Adrenal gland (tissue), 12 donors: ENCODE measurements around the gene GGTLC3. TPM values are rescaled to one million over a fixed set of nuclear protein-coding genes. Genes with fewer than 3 reads are reported as not detected.
"Not testable (repeated sequence)": the region's sequence is repeated elsewhere in the genome, so short reads cannot be mapped to it uniquely, and the experiment has no call there.

Experiments
- DNase-seq, 7 donors: peaks; one replicate each; pipeline ENCODE4 v3.0.0-alpha.2; 2019 to 2020
- H3K27ac ChIP-seq, 5 donors: fragments of 200-600 bp; sonication (generic) in 4 of 5; 1 replicate in 3 of 5; 2 replicates in 2 of 5; pipeline versions ENCODE4 v1.5.1 to v1.8.0; 2016 to 2020; ENCODE audit warnings: mild to moderate bottlenecking in 1 of 5
- H3K27me3 ChIP-seq: fragments of 200-600 bp; 2 replicates; pipeline ENCODE4 v1.8.0; 2021
- H3K36me3 ChIP-seq, 2 donors: fragments of 200-600 bp; replicated peaks in 1 of 2; 1 replicate in 1 of 2; 2 replicates in 1 of 2; pipeline versions ENCODE4 v1.5.1 to v1.8.0; 2018 to 2022
- H3K4me1 ChIP-seq, 2 donors: fragments of 200-600 bp; replicated peaks in 1 of 2; 1 replicate in 1 of 2; 2 replicates in 1 of 2; pipeline versions ENCODE4 v1.5.1 to v1.8.0; 2018 to 2021
- H3K4me3 ChIP-seq, 4 donors: fragments of 200-600 bp; sonication (generic) in 3 of 4; one replicate each; pipeline ENCODE4 v1.5.1; 2016 to 2018
- H3K9me3 ChIP-seq, 3 donors: fragments of 200-600 bp; sonication (generic) in 1 of 3; replicated peaks in 1 of 3; 1 replicate in 2 of 3; 2 replicates in 1 of 3; pipeline versions ENCODE4 v1.5.1 to v1.8.0; 2016 to 2021
- WGBS, 4 donors: extraction: QIAGEN DNeasy Blood & Tissue Kit in 2 of 4; methylation state at CpG; one replicate each; pipeline versions ENCODE4 v1.1.5 to v1.1.7; 2013 to 2017; 5-methylcytosine and 5-hydroxymethylcytosine counted together
- intact Hi-C, 2 donors: fragments of 100-400 bp; cut with DNase I; formaldehyde crosslinking; loops; one replicate each; pipeline versions ENCODE4 v1.14.1 to v1.15.0; 2022 to 2023
- polyA plus RNA-seq, 3 donors: library from polyadenylated mRNA; stranded (reverse); fragments of 200-250 nt in 2 of 3; fragments of 350-450 nt in 1 of 3; fragmentation: Illumina TruSeq in 1 of 3; extraction: RNeasy Lipid Tissue Mini Kit (QIAGEN cat#74804) in 1 of 3; gene quantifications; one replicate each; pipeline ENCODE4 v1.2.3, GENCODE V29; 2013 to 2014
- total RNA-seq, 9 donors: library from RNA; depleted of rRNA in 4 of 9; stranded (reverse); fragments of >200 nt in 4 of 9; fragments of 120-200 nt in 1 of 9; fragmentation: NEBNext Ultra II Directional in 1 of 9; extraction: Animal tissue kit (Norgen Biotek cat#: 25700) in 1 of 9; gene quantifications; one replicate each; pipeline versions ENCODE4 v1.1.0 to v1.2.4, GENCODE V29; 2013 to 2023
- donor health status: healthy with polysubstance abuse.
- donor health status: Bipolar disorder and iron deficiency.
- donor health status: DM: yes; HTN: yes; CAD: no.
- donor health status: DM: no; HTN: no; CAD: no.
- donor health status: DM: no; HTN: no; CAD: no.
- donor health status: DM: yes; HTN: yes; CAD: no.

GGTLC3 gene
- total and polyA plus RNA-seq, 12 donors, result 0.32 TPM; not detected in 11

GRCh38 chr22:18512378-18512777 lies 5.6 kb downstream of the GGTLC3 start:
- peak in 3 of 7 donors; percentile 5 to 14 (median 13) for DNase-seq
- H3K27ac ChIP-seq, intact Hi-C loops, H3K4me1 ChIP-seq, H3K27me3 ChIP-seq, H3K4me3 ChIP-seq, H3K36me3 ChIP-seq, H3K9me3 ChIP-seq: not testable (repeated sequence)
- 63 to 64% methylated on average over 5 of the region's 10 CpGs; no CpG with 5 or more reads in 2 of the 4 donors for WGBS, 4 donors

GRCh38 chr22:18511327-18511726 lies 6.6 kb downstream of the GGTLC3 start:
- DNase-seq, result peak in 1 of 7 donors; percentile 1
- H3K9me3 ChIP-seq, H3K4me1 ChIP-seq, H3K4me3 ChIP-seq, intact Hi-C loops, H3K27me3 ChIP-seq, H3K36me3 ChIP-seq, H3K27ac ChIP-seq: not testable (repeated sequence)
- 72 to 81% (median 76%) methylated on average over 6 of the region's 6 CpGs; no CpG with 5 or more reads in 1 of the 4 donors for WGBS, 4 donors

DNA sequence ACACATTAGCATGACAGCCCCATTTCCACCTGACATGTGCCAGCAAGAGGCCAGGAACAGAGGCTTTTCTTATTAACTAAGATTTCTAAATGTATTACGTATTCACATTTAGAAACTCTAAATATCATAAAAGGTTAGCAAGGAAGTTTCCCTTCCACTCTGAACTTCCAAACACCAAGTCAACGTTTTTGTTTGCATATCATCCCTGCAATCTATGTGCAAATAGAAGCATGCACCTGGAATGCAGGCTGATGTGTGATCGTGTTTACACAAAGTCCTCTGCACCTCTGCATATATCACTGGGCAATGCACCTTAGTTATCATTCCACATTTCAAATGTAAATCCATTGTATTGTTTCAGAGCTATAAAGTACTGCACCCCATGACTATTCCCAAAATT lies 21.7 kb downstream of the GGTLC3 start:
- intact Hi-C loops, H3K4me3 ChIP-seq, DNase-seq, H3K27ac ChIP-seq, H3K27me3 ChIP-seq, H3K9me3 ChIP-seq, H3K4me1 ChIP-seq, H3K36me3 ChIP-seq: not testable (repeated sequence)
- WGBS, 4 donors, result no CpG with 5 or more reads among the region's 3 CpGs

Other genes with a start within 250 kb of the GGTLC3 start
- gene TMEM191B, start 9.6 kb upstream of the GGTLC3 start, total RNA-seq, result 10 to 100 TPM in 1 of 9 donors, 1 to 10 TPM in 1, under 1 TPM in 2, not detected in 5; 0.48 to 12.9 (median 1.6) TPM
- gene TMEM191B, start 9.6 kb upstream of the GGTLC3 start, polyA plus RNA-seq, result 1 to 10 TPM in 1 of 3 donors, under 1 TPM in 1, not detected in 1; 0.40 to 1.3 TPM
- gene RIMBP3, start 93.8 kb upstream of the GGTLC3 start, total RNA-seq, result under 1 TPM in 7 of 9 donors, not detected in 2; 0.25 to 0.61 (median 0.42) TPM
- under 1 TPM; under 0.01 to 0.16 (median 0.16) TPM for gene RIMBP3, start 93.8 kb upstream of the GGTLC3 start, polyA plus RNA-seq